AG08396 (cell line): ENCODE measurements around the gene OVAAL.

ENCODE experiments used
- DNase-seq: peaks from one replicate; pipeline ENCODE4 v3.0.0; 2012; ENCODE audit warnings: low spot score, mixed read lengths

OVAAL gene

DNA sequence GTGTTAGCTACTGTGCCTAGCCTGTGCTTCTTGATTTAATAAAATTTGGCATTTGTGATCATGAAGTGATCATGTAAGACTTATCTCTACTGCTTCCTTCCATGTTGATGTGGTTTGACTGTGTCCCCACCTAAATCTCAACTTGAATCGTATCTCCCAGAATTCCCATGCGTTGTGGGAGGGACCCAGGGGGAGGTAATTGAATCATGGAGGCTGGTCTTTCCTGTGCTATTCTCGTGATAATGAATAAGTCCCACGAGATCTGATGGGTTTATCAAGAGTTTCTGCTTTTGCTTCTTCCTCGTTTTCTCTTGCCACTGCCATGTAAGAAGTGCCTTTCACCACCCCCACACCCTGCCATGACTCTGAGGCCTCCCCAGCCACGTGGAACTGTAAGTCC lies at the start of gene OVAAL:
TSS of gene OVAAL (plus strand) at position 301 of the 400 bp plus-strand sequence.
- DNase-seq: no peak

DNA sequence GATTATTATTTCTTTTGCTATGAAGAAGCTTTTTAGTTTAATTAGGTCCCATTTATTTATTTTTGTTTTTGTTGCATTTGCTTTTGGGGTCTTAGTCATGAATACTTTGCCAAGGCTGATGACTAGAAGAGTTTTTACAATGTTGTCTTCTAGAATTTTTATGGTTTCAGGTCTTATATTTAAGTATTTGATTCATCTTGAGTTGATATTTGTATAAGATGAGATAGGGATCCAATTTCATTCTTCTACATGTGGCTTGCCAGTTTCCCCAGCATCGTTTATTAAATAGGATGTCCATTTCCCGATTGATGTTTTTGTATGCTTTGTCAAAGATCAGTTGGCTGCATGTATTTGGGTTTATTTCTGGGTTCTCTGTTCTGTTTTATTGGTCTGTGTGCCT lies 47.9 kb upstream of the OVAAL start:
- DNase-seq: no peak

DNA sequence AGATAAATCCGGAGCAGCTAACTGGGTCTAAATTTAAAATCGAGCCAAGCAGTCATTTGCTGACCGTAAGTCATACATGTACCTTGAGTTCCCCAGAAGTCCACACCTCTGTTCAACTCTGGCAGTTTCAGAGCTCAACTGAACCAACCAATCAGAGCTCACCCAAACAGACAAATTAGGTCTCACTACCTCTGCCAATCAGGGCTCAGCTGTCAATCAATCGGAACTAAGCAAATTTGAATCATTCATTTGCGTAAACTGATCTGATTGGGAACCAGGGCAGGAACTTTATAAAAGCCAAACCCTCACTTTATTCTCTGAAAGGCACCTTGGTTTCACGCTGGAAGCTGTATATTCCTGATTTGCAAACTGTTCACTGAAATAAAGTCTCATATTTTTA lies 45.2 kb upstream of the OVAAL start:
- DNase-seq: no peak

DNA sequence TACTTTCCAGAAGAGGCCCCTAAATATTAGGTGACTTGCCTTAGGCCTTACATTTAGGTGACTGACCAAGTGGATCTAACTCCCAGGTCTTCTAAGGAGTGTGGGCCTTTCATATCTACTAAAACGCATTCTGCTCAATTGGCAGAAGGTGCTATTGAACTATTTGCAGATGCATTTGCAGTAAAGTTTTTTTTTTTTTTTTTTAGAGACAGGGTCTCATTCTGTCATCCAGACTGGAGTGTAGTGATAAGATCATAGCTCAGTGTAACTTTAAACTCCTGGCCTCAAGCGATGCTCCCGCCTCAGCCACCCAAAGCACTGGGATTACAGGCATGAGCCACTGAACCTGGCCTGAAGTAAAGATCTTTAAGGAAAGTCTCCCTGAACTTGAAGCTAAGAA lies 43.4 kb upstream of the OVAAL start:
- DNase-seq: no peak

DNA sequence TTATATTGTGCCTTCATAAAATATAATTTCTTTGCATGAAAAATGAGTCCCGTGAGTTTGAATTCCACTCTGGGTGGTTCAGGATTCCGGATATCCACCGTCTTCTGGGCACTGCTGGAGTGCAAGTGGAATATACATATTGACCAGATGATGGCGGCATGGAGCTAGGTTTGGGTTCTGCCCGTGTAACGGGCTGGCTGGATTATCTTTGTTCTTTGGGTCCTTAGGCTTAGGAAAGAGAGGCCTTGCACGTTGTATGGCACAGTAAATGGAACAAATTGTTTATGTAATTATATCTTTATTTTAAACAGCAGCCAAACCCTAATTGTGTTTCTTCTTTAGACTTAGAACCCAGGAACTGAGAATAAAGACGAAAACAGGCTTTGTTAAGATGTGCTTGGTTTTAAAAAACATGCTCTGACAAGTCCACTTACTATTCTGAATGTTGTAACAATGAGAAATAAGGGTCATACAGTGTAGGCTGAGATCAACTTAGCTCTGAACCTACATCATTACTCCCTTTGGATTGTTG lies 42.8 kb upstream of the OVAAL start:
- peak; percentile 81 for DNase-seq

DNA sequence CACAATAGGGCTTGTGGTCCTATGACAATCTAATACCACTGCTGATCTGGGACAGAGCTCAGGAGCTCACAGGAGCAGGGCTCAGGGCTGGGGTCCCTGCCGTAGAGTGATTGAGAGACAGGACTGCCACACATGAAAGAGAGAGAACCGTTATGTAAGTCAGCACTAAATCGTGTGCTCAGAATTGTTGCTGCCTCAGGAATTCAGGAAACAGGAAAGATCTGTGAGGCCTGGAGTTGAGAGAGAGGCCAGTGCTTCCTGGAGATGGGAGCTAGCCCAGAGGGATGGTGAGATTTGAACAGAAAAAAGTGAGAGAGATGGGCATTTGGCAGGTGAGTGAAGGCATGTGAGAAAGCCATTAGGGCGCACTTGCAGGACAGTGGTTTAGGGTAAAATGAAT lies 38.9 kb upstream of the OVAAL start:
- no peak for DNase-seq

DNA sequence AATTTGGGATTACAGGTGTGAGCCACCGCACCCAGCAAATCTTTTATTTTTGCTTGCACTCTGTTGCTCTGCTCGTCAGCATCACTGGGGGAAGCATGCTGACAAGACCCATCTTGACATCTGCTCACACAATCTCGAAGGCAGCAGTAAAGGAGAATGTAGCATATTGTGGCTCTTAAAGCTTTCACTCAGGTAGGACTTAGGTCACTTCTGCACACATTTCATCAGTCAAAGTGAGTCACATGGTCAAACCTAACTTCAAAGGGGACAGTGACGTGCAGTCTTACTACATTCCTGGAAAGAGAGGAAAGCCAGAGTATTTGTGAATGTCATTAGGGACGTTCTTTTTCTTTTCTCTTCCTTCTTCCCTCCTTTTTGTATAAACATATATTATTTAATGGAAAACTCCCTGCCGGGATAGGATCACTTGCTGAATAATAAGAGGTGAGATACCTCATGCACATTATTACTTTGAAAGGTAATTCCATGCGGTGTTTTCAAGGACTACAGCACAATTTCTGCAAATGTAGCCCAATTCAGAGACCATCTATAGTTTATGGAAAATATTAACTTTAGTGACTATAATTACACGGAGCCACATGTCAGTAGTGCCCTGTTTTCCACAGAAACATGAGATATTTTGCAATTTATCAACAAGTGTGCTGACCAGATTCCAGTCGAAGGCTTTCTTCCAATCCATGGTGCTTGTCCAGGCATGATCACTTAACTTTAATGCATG lies 37.1 kb upstream of the OVAAL start:
- DNase-seq: no peak

DNA sequence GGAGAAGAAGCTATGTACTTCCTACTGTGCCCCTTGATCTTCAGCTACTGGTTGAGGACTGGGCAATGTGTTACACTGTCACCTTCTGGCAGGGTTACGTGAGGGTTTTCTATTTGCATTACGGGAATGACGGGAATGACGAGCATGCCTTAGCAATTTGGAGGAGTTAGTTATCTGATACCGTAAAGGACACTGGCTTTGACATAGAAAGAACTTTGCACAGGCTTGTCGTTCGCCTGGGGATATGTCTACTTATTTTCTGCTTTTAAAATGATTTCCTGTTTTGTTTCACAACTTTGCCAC lies 36.6 kb upstream of the OVAAL start:
- no peak for DNase-seq

DNA sequence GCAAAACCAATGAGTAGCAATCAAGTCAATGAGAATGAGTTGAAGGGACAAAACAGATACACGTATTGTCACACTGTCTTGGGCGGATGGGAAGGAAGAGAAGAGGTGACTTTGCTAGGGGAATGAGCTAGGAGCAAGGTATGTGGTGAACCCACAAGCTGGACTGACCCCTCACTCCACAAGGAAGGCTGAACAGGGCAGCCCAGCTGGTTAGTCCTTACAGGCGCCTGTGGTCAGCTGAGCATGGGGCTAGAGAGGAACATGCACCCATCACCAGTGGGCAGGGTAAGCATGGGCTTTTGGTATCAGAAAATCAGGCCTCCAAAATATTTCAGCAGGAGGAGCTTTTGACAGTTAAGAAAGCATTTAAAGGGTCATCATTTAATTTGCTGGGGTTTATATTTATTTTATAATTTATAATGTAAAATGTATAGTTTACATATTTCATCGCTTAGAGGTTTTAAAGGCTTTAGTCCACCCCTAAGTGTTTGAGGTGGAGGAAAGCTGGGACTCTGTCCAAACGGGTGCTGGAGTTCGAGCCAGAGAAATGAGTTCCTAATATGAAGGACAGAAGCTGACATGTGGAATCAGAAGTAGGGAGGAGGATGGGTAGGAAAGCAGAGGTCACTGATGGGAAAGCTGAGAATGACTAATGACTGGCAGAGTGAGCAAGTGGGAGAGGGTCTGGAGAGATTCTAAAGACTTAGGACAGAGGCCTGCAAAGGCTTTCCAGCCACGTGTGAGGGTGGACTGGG lies 34.4 kb upstream of the OVAAL start:
- DNase-seq: no peak

DNA sequence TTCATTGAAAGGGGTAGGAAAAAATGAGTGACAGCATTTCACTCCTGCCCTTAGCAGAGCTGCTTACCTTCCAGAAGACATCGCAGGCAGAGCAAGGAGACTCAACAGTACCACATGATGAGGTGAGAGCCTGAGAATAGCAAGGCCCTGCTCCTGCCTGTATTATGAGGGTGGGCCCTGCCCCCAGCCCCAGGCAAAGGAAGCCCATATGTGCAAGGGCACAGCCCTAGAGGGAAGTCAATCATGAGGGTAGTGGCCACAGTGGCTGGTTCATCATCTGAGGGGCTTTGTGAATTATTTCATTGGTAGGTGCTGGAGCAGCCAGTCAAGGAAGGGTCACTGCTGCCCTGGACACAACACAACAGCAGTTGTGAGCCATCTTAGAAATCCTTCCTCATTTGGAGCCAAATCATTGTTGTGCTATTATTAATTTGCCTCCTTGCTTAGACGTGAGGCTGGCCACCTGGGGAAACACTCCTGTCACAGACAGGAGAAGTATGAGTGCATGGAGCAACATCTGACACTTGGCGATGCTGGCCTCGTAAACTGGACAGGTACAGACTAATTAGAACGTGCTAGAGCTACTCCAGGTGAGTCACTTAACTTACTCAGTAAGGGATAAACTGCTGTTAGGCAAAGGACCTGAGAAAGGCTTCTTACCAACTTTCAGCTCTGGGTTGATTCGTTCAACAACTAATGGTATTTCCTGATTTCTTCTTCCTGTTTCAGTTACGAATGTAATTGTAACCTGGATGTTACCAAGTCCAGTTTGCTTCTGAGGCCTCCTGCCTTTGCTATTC lies 33.6 kb upstream of the OVAAL start:
- DNase-seq: no peak

DNA sequence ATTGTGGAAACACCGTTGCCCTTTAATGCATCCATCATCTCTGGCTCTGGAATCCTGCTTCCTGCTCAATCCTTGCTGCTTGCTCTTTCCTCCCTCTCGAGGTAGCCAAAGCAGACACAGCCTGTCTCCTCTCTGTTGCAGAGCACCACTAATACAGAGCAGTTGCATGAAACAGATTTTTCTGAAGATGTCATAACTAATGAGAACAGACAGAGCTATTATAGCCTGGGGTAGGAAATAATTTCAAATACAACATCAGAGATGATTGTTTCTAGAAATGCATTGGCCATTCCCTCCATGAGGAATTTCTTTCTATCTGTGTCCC lies 33.1 kb upstream of the OVAAL start:
- DNase-seq: no peak

DNA sequence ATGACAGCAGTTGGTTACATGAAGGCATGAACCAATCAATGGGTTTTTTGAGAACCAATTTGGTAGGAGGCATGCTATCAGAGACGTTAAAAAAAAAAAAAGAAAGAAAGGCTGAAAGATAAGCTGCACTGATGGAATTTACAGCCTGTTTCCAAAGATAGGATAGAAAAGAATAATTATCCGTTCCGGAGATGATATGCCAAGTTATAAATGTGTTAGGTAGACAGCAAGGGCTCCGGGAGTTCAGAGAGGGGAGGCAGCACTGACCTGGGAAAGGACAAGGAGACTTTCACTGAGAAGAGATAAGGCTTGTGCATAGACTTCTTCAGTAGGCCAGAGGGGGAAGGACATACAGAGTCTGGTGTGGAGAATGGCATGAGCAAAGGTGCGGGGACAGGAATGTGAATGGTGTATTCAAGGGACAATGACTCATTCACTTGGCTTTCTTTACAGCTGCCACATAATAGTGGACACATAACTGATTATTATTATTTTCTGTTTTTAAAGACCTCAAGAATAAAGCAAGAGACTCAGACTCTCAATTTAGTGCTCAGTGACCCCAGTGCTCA lies 31.6 kb upstream of the OVAAL start:
- peak; percentile 32 for DNase-seq

DNA sequence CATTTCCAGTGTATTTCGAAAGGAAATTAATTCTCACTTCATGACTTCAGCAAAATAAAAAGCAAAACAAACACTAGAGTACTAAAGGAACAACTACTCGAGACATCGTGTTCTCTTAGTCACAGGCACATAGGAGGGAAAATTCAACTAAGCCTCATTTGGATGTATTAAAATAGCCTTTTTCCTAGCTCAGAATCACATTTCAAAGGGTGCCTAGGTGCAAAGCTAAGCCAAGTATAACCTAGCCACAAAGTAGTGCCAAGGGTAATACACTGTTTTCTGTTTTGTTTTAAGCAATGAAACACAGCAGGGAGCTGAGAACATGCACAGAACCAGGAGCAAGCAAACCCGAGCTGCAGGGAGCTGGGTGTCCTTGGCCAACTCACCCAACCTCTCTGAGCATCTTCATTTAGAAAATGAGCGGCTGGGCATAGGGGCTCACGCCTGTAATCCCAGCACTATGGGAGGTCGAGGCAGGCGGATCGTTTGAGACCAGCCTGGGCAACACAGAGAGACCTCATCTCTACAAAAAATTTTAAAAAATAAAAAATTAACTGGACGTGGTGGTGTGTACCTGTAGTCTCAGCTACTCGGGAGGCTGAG lies 29.8 kb upstream of the OVAAL start:
- DNase-seq: no peak

DNA sequence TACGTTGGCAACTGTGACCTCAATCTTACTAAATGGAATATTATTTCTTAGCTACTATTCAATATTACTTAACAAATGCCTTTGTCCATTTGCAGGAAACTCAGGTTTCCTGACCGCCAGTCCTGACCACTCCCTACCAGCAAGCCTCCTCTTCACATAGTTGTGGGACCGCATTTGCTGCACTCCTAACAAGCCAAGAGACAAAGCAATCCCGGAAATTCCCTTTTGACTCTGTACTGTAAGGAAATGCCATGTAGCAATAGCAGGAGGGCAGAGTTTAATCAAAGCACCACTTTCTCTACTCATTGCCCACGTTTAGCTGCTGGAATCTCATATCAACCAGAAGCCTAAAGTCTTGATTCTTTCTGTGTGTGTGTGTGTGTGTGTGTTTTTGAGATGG lies 28.3 kb upstream of the OVAAL start:
- DNase-seq: peak; percentile 14

DNA sequence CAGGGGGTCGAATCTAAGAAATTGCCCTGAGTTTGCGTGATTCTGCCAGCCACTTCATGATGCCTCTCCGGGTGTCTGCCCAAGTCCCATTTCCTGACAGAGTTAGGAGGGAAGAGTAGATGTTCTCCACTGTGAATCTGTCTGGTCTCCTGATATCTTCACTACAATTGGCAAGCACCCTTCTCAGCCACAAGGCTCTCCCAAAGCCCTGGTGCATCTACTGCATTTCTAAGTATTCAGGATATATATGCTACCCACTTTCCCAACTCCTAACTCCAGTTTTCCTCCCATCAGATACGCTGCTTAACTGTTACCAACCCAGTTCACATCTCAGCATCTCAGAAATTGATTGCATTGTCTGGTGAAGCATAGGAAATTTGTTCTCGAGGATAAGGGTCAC lies 25.9 kb upstream of the OVAAL start:
- DNase-seq: no peak

DNA sequence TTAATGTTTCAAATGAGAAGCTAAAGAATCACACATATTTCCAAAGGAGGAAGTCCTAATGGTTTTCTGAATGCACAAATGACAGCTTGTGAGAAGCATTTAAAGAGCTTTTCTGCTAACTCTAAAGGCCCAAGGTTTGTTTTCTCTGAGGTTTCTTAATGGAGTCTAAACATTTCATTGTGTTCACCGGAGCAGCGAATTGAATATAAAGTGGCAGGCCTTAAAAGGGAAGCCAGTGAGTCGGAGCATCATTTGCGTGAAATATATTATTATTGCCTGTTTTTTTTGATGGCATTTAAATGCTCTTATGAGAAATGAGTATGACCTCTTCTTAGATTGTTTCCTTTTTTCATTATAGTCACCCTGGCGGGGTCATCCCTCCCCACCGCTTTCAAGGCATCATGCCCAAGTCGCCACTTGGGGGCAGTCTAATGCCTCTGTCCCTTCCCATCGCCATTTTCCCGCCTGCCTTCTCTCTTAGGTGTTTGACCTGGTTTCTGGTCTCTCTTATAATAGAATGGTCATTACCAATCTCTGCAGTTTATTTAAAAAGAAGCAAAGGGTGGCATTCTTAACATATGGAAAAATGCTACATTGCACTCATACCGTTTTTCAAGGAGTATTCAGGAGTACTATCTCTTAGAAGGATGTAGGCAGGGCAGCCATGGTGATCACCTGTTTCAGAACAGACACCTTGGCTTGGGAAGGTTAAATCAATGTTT lies 25.3 kb upstream of the OVAAL start:
- DNase-seq: peak; percentile 59

DNA sequence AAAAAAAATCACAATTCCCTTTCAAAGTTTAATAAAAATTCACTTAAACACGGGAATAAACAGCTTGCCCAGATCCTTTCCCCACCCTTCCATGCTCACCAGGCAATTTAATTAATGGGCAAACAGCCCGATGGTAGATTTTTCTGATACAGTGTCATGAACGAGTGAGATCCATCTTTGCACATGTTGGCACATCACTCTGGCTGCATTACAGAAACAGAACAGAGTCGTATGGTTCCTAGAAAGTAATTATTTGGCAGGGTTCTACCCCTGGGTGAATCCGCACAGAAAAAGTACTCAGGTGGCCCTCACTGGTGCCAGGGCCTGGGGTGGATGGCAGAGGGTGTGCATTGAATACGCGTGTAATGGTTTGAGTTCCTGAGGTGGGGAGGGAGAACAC lies 24.6 kb upstream of the OVAAL start:
- DNase-seq: no peak

DNA sequence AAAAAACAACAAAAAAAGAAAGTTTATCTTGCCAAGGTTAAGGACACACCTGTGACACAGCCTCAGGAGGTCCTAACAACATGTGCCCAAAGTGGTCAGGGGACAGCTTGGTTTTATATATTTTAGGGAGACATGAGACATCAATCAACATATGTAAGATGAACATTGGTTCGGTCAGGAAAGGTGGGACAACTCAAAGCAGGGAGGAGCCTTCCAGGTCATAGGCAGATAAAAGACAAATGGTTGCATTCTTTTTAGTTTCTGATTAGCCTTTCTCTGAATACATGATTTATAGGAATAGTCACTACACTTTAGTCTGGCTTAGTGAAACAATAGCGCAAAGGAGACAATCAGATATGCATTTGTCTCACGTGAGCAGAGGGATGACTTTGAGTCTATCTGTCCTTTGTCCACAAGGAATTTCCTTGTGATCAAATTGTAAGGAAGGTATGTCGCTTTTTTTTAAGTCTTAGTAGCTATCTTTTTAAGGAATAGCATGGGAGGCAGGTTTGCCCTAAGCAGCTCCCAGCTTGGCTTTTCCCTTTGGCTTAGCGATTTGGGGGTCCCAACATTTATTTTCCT lies 23.3 kb upstream of the OVAAL start:
- no peak for DNase-seq

DNA sequence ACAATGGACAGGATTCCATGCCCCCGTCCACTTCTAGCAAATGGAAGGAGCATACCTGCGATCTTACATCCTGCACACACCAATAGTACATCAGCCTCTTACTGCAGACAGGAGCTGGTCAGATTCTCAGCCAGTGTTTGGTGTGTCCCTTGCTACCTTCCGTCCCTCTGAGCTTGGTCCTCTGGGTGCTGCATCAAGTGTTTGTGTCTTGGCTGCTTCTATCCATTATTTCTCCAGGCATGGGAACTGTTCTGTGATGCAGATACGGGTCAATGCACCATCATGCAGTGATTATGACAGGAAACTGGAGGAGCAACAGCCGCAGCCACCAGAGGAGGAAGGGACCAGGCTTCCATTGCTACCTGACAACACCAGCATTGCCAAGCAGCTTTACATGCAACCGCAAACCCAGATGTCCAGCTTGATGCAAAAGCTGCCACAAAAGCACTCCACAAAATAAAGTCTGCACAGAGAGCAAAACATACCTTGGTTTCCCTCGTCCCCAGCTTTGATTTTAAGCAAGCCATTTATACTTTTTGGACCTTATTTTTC lies 21.9 kb upstream of the OVAAL start:
- no peak for DNase-seq

DNA sequence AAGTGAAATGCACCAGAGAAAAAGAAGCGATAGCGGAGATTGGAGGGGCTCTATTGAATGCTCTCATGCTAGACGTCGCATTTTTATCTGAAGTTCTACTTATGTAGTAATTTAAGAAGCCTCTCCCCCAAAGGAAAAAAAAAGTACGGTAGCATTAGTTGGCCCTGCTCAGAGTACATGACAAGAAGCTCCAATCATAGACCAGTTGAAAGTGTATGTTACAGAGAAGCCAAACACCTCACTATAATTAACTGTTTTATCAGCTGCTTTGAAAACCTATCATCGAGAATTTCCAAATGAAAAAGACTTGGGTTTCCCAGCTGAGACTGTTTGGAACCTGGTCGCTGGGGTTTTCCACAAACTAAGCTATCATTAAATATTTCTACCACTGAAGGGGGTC lies 19.6 kb upstream of the OVAAL start:
- no peak for DNase-seq
